Measurements from ENCODE around the gene EEF1AKMT4.

The EEF1AKMT4 gene

GRCh38 chr3:184249412-184250166, at the start of gene EEF1AKMT4:
Gene EEF1AKMT4, plus strand, starts transcription at chr3:184249672. Its CDS starts 23 bp downstream, at chr3:184249695.
- peak; percentile 97 for DNase-seq (ENCODE audit: low spot score)

DNA sequence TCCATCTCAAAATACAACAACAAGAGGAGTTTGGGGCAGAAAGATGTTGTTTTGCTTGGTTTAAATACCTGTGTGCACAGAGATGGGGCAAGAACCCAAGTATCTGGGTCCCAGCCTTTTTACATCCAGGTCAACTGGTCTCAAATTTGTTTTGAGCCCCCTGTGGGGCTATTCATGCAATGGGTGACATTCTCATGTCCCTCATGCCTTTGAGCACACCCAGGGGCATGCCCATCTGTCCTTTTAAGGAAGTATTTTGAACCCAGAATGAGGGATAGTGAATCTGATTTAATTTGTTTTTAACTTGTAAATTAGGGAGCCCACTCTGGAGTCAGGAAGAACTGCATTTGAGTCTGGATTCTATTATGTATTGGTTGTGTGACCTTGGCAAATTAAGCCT, 48.6 kb upstream of the EEF1AKMT4 start:
- no peak for DNase-seq (ENCODE audit: low spot score)

GRCh38 chr3:184203526-184203925, 45.9 kb upstream of the EEF1AKMT4 start:
- no peak for DNase-seq (ENCODE audit: low spot score)

DNA sequence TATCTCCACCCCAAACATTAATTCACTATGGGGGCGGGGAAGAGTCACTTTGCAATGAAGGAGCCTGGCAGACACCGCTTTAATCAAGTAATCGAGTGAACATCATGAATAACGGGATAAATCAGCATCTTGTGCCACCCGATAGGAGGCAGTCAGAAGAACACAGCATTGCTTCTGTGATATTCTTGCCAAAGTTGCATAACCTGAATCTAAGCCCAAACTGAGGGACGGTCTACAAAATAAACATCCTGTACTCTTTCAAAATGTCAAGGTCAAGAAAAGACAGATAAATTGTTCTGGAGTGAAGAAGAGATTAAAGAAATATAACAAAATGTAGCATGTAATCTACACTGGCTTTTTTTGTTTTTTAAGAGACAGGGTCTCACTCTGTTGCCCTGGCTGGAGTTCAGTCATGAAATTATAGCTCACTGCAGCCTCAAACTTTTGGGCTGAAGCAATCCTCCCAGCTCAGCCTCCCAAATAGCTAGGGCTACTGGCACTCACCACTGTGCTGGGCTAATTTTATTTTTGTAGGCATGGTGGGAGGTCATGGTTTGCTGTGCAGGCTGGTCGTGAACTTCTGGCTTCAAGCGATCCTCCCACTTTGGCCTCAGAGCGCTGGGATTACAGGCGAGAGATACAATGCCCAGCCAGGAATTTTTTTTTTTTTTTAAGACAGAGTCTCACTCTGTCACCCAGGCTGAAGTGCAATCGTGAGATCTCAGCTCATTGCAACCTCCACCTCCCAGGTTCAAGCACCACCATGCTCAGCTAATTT, 40.1 kb upstream of the EEF1AKMT4 start:
- DNase-seq (ENCODE audit: low spot score), result no peak

DNA sequence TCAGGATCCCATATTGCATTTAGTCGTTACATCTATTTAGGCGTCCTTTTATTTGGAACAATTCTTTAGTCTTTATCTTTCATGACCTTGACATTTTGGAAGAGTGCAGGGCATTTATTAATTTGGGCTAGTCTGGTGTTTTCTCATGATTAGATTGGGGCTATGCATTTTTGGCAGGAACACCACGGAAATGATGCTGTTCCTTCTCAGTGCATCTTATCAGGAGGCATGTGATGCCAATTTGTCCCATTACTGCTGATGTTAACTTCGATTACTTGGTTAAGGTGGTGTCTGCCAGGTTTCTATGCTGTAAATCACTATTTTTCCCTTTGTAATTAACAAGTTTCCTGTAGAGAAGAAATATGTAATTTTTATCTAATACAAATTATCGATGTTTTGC, 38.2 kb upstream of the EEF1AKMT4 start:
- DNase-seq (ENCODE audit: low spot score), result no peak

DNA sequence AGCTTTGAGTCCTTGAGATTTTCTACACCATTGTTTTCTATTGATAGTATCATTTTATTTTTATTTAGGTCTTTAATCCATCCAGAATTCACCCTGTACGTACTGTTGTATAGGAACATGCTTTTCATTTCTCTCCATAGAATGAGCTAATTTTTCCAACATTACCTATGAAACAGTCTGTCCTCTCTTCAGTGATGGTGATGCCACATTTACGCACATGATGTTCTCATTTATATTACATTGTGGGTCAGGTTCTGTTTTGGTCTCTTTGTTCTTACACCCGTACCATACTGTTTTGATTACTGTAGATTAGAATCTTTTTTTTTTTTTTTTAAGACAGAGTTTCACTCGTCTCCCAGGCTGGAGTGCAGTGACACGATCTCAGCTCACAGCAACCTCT, 37.8 kb upstream of the EEF1AKMT4 start:
- DNase-seq (ENCODE audit: low spot score), result no peak

DNA sequence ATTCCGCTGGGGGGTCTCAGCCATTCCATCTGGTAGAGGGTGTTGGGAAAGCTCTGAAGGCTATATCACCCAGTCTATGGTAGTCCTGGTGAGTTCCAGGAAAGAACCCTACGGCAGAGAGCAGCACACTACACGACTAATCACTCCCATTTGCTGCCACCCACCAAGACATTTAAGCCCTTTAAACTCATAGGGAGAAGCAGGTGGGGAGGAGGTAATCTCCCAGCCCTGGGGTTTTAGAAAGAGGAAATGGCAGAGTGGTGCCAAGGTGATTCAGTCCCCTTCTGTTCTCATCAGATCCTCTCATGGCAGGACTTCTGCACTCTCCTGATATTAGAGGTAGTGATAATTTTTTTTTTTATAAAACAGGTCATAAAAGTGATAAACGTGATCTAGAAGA, 30.7 kb upstream of the EEF1AKMT4 start:
- no peak for DNase-seq (ENCODE audit: low spot score)

- DNase-seq (ENCODE audit: low spot score), result no peak
Observed at GRCh38 chr3:184222521-184222920, 27.0 kb upstream of the EEF1AKMT4 start.

- DNase-seq (ENCODE audit: low spot score), result no peak
Observed at GRCh38 chr3:184223946-184224345, 25.5 kb upstream of the EEF1AKMT4 start.

DNA sequence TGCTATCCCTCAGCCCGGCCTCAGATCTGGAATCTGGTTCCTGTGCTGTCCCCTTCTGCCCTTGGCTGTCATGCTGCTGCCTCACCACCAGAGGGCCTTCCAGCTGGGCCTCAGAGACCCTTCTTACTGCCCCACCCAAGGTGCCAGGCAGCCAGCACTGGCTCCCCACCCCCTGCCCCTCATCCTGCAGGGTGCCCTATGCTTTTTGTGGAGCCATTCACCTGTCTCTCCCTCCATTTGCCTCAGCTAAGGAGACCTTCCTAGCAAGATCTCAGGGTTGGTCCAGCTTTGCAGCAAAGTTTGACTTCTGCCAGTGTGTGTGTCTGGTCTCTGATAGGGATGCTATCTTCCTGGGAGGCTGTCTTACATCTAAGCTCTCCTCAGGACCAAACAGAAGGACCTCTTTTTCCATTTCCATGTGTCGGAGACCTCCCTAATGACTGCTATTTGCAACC, 22.0 kb upstream of the EEF1AKMT4 start:
- DNase-seq (ENCODE audit: low spot score), result peak; percentile 67

DNA sequence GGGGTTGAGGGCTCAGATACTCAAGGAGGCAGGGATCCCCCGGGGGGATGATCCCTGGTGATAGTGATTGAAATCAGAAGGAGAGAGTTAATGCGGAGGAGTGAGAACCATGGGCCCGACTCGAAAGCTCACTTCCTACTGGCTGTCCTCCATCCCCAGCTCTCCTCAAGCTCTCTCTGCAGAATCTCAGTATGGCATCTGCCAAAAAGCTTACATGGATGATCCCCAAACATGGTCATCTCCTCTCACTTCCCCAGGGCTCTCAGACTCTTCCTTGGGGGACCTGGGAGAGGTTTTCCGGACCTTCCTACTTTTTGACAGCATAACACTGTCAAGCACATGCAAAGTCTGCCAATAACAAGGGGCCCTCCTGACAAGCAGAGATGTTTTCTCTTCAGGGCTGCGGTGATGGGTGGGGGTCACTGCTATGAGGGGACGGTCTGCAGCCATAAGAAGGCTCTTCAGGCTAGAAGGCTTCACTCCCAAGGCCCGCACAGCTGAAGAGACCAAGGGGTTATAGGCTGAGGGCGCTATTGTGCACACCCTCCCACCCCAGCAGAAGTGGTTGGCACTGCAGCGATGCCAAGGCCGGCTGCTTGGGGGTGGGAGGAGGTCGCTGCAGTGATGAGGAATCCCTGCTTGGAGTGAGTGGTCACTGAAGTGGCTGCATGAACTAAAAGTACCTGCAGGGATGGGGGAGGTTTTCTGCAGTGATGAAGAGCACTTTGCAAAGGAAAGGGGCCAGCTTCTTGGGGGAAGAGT, 20.9 kb upstream of the EEF1AKMT4 start:
- DNase-seq (ENCODE audit: low spot score), result no peak

- no peak for DNase-seq (ENCODE audit: low spot score)
Observed at GRCh38 chr3:184229394-184230080, 19.9 kb upstream of the EEF1AKMT4 start, which contains the start of gene VWA5B2. Gene VWA5B2, plus strand, starts transcription at chr3:184229585. Its CDS starts 944 bp downstream, at chr3:184230529.

- DNase-seq (ENCODE audit: low spot score), result no peak
Observed at GRCh38 chr3:184230081-184230602, 19.3 kb upstream of the EEF1AKMT4 start.

- DNase-seq (ENCODE audit: low spot score), result no peak
Observed at GRCh38 chr3:184230603-184231528, 18.6 kb upstream of the EEF1AKMT4 start.

DNA sequence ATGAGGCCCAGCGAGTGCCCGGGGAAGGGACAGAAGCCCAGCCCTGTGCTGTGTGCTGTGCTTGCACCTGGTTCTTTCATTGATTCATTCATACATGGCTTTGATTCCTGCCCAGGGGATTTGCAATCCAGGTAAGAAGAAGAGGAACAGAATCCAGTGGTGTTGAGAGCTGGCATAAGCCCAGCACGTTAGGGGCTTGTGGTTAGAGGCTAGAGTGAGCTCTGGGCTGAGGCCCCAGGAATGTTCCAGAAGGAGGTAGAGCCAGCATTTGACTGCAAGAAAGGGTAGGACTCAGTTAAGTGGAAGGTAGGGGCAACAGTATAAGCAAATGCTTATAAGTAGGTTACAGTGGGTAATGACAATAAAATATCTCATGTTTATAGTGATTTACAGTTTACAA, 17.8 kb upstream of the EEF1AKMT4 start:
- DNase-seq (ENCODE audit: low spot score), result no peak

GRCh38 chr3:184233127-184233843, 16.2 kb upstream of the EEF1AKMT4 start:
- DNase-seq (ENCODE audit: low spot score), result no peak

GRCh38 chr3:184234224-184234623, 15.2 kb upstream of the EEF1AKMT4 start:
- DNase-seq (ENCODE audit: low spot score), result no peak

GRCh38 chr3:184234671-184235380, 14.6 kb upstream of the EEF1AKMT4 start:
- DNase-seq (ENCODE audit: low spot score), result no peak

DNA sequence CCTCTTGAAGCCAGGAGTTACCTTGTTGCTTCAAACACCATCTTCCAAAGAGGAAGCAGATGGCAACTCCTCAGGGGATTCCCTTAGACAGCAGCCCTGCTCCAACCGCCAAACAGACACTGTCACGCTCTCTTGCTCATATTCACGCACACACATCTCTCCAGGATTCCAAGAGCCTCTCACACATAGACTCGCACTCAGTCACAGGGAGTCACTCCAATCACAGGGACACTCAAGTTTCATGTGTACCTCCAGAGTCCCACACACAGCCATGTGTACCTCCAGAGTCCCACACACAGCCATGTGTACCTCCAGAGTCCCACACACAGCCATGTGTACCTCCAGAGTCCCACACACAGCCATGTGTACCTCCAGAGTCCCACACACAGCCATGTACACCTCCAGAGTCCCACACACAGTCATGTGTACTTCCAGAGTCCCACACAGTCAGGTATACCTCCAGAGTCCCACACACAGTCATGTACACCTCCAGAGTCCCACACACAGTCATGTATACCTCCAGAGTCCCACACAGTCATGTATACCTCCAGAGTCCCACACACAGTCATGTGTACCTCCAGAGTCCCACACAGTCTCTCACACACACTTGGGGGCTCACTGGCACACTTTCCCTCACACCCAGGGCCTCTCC, 14.0 kb upstream of the EEF1AKMT4 start:
- DNase-seq (ENCODE audit: low spot score), result no peak

Data from hematopoietic multipotent progenitor cell treated with erythropoietin and hydrocortisone succinate and interleukin-3 and kit ligand, for 17 days (in vitro differentiated cells).